GM12891 (cell line): ENCODE data around the gene BTBD2.

ENCODE experiments used
- POLR2AphosphoS5 ChIP-seq: IDR thresholded peaks from 2 replicates; pipeline ENCODE4 v1.6.1; 2011; ENCODE audit warnings: low read depth, low read length, control low read depth
- TAF1 ChIP-seq: IDR thresholded peaks from 2 replicates; pipeline ENCODE4 v1.6.1; 2011; ENCODE audit warnings: low read depth, low read length, control low read depth

- TF ChIP-seq POLR2AphosphoS5 (no peak), TAF1 (no peak)
Measured at GRCh38 chr19:2014131-2014571, 1.4 kb downstream of the BTBD2 start.
